ENCODE data around the gene SKI. TPM values are rescaled to one million over a fixed set of nuclear protein-coding genes. Genes with fewer than 3 reads are reported as not detected.

The SKI gene
- total RNA-seq, 1 experiment from 2014 or later: 53.7 TPM

DNA sequence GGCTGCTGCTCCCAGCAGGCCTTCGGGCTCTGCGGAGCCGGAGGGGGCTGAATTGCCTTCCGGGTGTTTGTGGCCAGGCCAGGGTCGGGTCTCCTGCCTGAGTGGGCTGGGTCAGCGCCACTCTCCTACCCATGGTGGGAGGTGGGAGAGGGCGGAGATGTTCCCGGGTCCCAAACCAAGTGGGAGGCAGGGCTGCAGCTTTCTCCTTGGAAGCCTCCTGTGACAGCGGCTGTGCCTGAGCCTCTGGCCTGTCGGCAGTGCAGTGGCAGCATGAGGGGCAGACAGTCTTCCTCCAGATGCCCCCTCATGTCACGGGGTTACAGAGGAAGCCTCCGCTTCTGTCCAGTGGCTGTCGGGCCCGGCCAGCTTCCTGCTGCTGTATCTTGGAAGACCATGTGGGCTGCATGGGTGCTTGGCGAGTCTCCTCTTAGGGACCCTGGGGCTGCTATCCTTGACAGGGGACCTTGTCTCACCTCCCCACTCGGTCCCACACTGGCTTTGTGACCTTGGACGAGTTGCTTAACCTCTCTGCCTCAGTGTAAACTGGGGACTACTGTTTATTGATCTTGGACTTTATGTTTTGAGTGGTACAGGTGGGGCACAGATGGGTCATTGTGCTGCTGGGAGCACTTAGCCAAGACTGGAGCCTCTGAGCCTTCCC is 4.3 kb downstream of the SKI start:
- ChIA-PET POLR2A (interaction anchor here (0.6 to 3.1 kb wide), 10 partner anchors 23 to 196 kb away, joined by 3 to 17 read pairs (median 4); partner anchors contain the start of genes FAAP20, MORN1 and RER1), CTCF (interaction anchor here (1.1 to 2.0 kb wide), 3 partner anchors 12 to 37 kb away, joined by 3 to 10 read pairs (median 5); partner anchors contain the start of gene FAAP20)
- BruUV-seq (replicated peaks): no TSS peak
- Mint-ChIP-seq H3K4me1 (ENCODE audit: insufficient read depth, unreplicated experiment) (peaks cover 22% of the 10 kb centered on the region), H3K4me3 (ENCODE audit: unreplicated experiment) (peak overlapping the region; percentile 78), H3K9me3 (ENCODE audit: unreplicated experiment) (no peaks in the 10 kb centered on the region), H3K27me3 (ENCODE audit: insufficient read depth, unreplicated experiment) (no peaks in the 10 kb centered on the region), H3K36me3 (ENCODE audit: insufficient read depth, unreplicated experiment) (peaks cover 15% of the 10 kb centered on the region), H3K27ac (ENCODE audit: low read depth, unreplicated experiment) (peak overlapping the region; percentile 75)
- TF ChIP-seq, protein P1, sequence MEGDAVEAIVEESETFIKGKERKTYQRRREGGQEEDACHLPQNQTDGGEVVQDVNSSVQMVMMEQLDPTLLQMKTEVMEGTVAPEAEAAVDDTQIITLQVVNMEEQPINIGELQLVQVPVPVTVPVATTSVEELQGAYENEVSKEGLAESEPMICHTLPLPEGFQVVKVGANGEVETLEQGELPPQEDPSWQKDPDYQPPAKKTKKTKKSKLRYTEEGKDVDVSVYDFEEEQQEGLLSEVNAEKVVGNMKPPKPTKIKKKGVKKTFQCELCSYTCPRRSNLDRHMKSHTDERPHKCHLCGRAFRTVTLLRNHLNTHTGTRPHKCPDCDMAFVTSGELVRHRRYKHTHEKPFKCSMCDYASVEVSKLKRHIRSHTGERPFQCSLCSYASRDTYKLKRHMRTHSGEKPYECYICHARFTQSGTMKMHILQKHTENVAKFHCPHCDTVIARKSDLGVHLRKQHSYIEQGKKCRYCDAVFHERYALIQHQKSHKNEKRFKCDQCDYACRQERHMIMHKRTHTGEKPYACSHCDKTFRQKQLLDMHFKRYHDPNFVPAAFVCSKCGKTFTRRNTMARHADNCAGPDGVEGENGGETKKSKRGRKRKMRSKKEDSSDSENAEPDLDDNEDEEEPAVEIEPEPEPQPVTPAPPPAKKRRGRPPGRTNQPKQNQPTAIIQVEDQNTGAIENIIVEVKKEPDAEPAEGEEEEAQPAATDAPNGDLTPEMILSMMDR (IDR thresholded peaks at IDR 0.05; ENCODE audit: unreplicated experiment): no peak
- intact Hi-C loops (cut with micrococcal nuclease): loop anchor here (5.0 kb wide), 2 partner anchors 45 to 60 kb away; no protein-coding TSS in a partner anchor
- no peak for DNase-seq (ENCODE audit: unreplicated experiment)

DNA sequence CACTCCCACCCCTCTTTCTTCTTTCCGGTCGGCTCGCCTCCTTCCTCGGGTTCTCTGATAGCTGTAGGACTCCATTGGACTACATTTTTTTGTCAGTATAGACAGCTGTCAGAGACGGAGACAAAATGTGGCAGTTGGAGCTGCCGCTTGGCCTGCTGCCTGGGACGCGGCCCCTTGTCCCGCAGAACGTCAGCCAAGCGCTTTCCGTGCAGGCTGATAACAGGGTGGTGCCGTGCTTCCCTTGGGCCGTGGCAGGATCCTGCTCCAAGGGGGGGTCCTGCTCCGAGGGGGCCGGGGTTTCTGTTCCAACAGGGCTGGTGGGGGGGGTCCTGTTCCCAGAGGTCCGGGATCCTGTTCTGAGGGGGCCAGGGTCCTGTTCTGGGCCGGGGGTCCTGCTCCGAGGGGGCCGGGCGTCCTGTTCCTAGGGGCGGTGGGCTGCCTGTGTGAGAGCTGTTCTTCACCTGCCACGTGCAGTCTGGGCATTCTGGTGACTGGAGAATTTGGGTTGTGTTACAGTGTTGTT is 4.9 kb downstream of the SKI start:
- peaks cover 15% of the 10 kb centered on the region for H3K36me3 Mint-ChIP-seq (ENCODE audit: insufficient read depth, unreplicated experiment)
- no peaks in the 10 kb centered on the region for H3K27me3 Mint-ChIP-seq (ENCODE audit: insufficient read depth, unreplicated experiment)
- peak overlapping the region; percentile 75 for H3K27ac Mint-ChIP-seq (ENCODE audit: low read depth, unreplicated experiment)
- intact Hi-C loops (cut with micrococcal nuclease): loop anchor here (5.0 kb wide), 2 partner anchors 44 to 59 kb away; no protein-coding TSS in a partner anchor
- BruUV-seq (replicated peaks): no TSS peak
- TF ChIP-seq, protein P1 (IDR thresholded peaks at IDR 0.05; ENCODE audit: unreplicated experiment): no peak
- peak overlapping the region; percentile 78 for H3K4me3 Mint-ChIP-seq (ENCODE audit: unreplicated experiment)
- H3K9me3 Mint-ChIP-seq (ENCODE audit: unreplicated experiment): no peaks in the 10 kb centered on the region
- ChIA-PET POLR2A (interaction anchor here (0.9 to 3.1 kb wide), 4 partner anchors 23 to 83 kb away, joined by 3 to 17 read pairs (median 9); partner anchors contain the start of gene FAAP20), CTCF (interaction anchor here (2.4 kb wide), 1 partner anchor 38 kb away, joined by 9 read pairs; the partner anchor contains the start of gene FAAP20)
- peaks cover 22% of the 10 kb centered on the region for H3K4me1 Mint-ChIP-seq (ENCODE audit: insufficient read depth, unreplicated experiment)
- no peak for DNase-seq (ENCODE audit: unreplicated experiment)

DNA sequence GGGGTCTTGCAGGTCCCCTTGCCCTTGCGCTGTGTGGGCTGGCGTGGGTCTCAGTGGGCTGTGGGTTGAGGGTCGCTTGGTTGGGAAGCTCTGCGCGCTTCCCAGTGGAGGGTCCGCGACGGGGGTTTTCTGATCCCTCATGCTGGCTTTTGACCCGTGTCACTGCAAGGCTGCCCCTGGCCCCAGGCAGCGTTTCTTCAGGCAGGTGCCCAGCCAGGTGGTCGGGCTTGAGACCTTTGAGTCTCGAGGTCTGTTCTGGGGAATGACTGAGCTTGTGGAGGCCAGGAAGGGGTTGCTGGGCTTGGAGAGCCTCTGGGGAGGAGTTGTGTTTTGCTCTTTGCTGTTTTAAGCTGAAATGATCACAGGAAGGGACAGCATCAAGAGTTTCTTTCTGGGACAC is 5.3 kb downstream of the SKI start:
- CTCF ChIA-PET: interaction anchor here (0.5 to 2.5 kb wide), 5 partner anchors 21 to 1344 kb away, joined by 3 to 14 read pairs (median 7); partner anchors contain the start of gene FAAP20
- DNase-seq (ENCODE audit: unreplicated experiment): no peak
- Mint-ChIP-seq H3K9me3 (ENCODE audit: unreplicated experiment) (no peaks in the 10 kb centered on the region), H3K27me3 (ENCODE audit: insufficient read depth, unreplicated experiment) (no peaks in the 10 kb centered on the region), H3K4me3 (ENCODE audit: unreplicated experiment) (peak overlapping the region; percentile 35), H3K27ac (ENCODE audit: low read depth, unreplicated experiment) (no peak overlapping the region), H3K36me3 (ENCODE audit: insufficient read depth, unreplicated experiment) (peaks cover 15% of the 10 kb centered on the region), H3K4me1 (ENCODE audit: insufficient read depth, unreplicated experiment) (peaks cover 22% of the 10 kb centered on the region)
- TF ChIP-seq, protein P1 (IDR thresholded peaks at IDR 0.05; ENCODE audit: unreplicated experiment): no peak
- POLR2A ChIA-PET: interaction anchor here (0.7 to 3.1 kb wide), 6 partner anchors 9 to 159 kb away, joined by 3 to 17 read pairs (median 7); partner anchors contain the start of gene FAAP20
- BruUV-seq (replicated peaks): no TSS peak
- intact Hi-C loops (cut with micrococcal nuclease): loop anchor here (5.0 kb wide), 2 partner anchors 44 to 59 kb away; no protein-coding TSS in a partner anchor

Data from MCF 10A (cell line).